NCI-H446 treated with DMSO at 0.1 percent for 48 hours (cell line): Measurements from ENCODE around the gene RPTOR.

Experiments
- DNase-seq: peaks from one replicate; lab custom pipeline; 2025; lab: John Stamatoyannopoulos, UW

The RPTOR gene

GRCh38 chr17:80930335-80931279 is 386.0 kb downstream of the RPTOR start:
- DNase-seq = no peak

GRCh38 chr17:80931421-80932265 is 387.0 kb downstream of the RPTOR start:
- no peak for DNase-seq

GRCh38 chr17:80935526-80935925 is 390.9 kb downstream of the RPTOR start:
- no peak for DNase-seq

- no peak for DNase-seq
These were observed 391.6 kb downstream of the RPTOR start for GRCh38 chr17:80936218-80936617.

- DNase-seq = no peak
These were observed 392.1 kb downstream of the RPTOR start for GRCh38 chr17:80936723-80937122.

- no peak for DNase-seq
These were observed 393.1 kb downstream of the RPTOR start for GRCh38 chr17:80937462-80938381.

- DNase-seq = no peak
These were observed 393.9 kb downstream of the RPTOR start for GRCh38 chr17:80938556-80938955.

- DNase-seq = no peak
These were observed 394.8 kb downstream of the RPTOR start for GRCh38 chr17:80939151-80940145.

GRCh38 chr17:80940171-80941123 is 395.8 kb downstream of the RPTOR start:
- DNase-seq = no peak

GRCh38 chr17:80941171-80941570 is 396.5 kb downstream of the RPTOR start:
- no peak for DNase-seq

- DNase-seq = peak; percentile 21
These were observed 397.2 kb downstream of the RPTOR start for GRCh38 chr17:80941743-80942422.

GRCh38 chr17:80942423-80943345 is 398.0 kb downstream of the RPTOR start:
- peak; percentile 81 for DNase-seq

- no peak for DNase-seq
These were observed 398.9 kb downstream of the RPTOR start for GRCh38 chr17:80943346-80944145.

- DNase-seq = no peak
These were observed 399.7 kb downstream of the RPTOR start for GRCh38 chr17:80944326-80944725.

GRCh38 chr17:80945736-80946135 is 401.1 kb downstream of the RPTOR start:
- no peak for DNase-seq

- DNase-seq = no peak
These were observed 401.8 kb downstream of the RPTOR start for GRCh38 chr17:80946449-80946848.
